Right kidney (tissue), 1 donor: Measurements from ENCODE around the gene TMEM98.
"Not testable (repeated sequence)": the region's sequence is repeated elsewhere in the genome, so short reads cannot be mapped to it uniquely, and the experiment has no call there.

Experiments
- DNase-seq: peaks from one replicate; pipeline ENCODE4 v3.0.0-alpha.2; 2016

TMEM98 gene

DNA sequence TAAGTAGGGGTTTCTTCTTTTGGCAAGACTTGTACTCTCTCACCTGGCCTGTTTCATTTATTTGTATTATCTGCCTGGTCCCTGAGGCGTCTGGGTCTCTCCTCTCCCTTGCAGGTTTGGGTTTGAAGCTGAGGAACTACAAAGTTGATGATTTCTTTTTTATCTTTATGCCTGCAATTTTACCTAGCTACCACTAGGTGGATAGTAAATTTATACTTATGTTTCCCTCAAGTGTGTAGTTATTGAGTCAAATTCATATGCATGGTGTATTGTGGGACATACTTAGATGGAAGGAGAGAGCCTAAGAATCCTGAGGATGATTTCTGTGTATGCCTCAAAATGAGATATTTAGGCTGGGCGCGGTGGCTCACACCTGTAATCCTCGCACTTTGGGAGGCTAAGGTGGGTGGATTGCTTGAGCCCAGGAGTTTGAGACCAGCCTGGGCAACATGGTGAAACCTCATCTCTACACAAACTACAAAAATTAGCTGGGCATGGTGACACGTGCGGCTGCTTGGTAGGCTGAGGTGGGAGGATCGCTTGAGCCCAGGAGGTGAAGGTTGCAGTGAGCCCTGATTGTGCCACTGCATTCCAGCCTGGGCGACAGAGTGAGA, 13.6 kb downstream of the TMEM98 start:
- no peak for DNase-seq

GRCh38 chr17:32943206-32943605, 15.3 kb downstream of the TMEM98 start:
- DNase-seq: no peak

DNA sequence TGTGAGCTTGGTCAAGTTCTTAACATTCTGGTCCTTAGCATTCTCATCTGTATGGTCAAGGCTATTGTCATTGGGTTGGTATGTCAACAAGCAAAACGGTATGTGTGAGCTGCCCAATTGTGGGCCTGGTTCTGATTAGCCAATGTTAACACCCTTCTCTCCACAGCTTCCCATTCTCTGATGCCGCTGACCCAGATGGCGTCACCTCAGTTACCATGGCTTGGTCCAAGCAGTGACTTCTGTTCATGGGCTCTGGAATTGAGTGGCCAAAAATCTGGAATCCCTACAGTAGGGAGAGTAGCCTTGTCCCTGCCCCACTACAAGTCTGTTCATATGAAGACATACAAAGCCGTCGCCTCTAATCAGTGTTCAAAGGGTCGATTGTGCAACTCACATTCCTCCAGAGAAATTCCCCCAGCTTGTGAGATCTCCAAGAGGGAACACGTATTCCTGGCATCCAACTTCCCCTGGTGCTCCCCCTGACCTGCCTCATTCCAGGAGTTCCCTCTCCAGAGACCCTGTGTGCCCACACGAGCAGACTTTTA, 15.8 kb downstream of the TMEM98 start:
- DNase-seq: no peak

DNA sequence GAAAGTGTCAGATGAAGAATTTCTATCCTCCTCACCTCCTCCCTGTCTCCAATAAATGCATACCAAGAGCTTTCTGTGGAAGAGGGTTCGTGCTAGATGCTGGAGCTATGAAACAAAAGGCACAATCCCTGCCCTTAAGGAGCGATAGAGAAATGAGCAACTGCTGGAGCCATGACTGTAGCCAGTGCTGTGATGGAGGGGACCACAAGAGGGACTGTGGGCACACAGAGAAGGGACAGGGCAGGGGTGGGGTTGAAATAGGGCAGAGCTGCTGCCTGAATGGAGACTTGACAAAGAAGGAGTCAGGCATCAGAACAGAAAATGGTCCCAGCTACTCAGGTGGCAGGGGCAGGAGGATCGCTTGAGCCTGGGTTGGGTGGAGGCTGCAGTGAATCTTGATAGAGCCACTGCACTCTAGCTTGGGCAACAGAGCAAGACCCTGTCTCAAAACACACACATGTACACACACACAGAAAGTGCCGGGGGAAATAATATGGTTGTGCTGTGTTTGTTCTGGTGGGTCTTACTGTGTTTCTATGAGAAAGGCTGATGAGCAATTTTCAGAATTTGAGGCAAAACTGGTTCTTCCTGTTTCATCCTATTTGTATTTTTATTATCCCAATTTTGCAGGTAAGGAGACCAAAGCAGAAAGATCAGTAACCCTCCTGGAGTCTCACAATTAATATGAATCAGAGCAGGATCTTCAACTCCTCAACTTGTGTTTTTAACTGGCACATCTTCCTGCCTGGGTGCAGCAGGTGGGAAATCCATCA, 16.5 kb downstream of the TMEM98 start:
- DNase-seq: no peak

DNA sequence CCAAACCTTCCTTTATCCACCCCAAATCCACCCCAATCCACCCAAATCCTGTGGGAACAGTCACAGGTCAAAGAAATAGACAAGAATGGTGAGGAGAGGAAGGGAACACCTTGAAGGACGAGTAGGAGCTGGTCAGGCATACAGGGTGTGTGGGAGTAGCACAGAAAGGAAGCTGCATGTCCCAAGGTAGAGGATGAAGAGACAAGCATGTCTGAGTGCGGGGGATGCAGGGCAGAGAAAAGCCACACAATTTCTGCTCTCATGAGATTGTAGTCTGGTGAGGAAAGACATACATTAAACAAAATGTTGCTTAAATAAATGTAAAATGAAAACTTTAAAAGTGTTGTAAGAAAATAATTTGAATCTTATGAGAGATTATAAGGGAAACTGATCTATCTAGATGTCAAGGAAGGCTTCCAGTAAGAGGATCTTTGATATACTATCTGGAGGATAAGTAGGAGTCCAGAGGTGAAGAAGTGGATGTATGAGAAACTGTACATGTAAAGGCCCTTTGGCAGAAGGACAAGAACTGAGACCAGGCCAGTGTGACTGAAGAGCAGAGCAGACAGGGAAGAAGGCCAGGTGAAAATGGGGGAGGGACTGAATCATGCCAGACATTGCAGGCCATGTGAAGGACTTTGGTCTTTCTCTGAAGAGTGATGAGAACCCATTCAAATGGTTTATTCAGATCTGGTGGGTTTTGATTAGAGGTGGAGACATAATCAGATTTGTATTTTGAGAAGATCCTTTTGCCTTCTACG, 18.6 kb downstream of the TMEM98 start:
- DNase-seq: no peak

GRCh38 chr17:32947736-32948135, 19.8 kb downstream of the TMEM98 start:
- DNase-seq: no peak

- DNase-seq: no peak
Observed at GRCh38 chr17:32949181-32949580, 21.2 kb downstream of the TMEM98 start.

DNA sequence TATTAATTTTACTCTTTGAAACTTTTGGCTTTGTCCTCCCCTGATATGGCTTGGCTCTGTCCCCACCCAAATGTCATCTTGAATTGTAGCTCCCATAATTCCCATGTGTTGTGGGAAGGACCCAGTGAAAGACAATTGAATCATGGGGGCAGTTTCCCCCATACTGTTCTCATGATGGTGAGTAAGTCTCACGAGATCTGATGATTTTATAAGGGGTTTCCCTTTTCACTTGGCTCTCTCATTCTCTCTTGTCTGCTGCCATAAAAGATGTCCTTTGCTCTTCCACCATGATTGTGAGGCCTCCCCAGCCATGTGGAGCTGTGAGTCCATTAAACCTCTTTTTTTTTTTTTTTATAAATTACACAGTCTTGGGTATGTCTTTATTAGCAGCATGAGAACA, 24.5 kb downstream of the TMEM98 start:
- not testable (repeated sequence) for DNase-seq

DNA sequence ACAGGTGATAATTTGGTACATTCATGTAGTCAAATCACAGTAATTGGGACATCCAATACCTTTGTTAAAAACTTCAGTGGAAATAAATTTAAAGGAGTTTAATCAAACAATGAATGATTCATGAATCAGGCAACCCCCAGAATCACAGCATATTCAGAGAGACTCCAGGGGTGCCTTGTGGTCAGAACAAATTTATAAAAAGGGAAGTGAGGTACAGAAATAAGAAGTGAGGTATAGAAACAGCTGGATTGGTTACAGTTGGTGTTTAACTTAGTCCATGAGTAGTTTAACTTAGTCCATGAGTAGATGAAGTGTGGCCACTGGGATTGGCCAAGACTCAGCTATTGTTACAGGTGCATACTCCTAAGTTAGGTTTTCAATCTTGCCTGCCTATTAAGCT, 25.1 kb downstream of the TMEM98 start:
- DNase-seq: no peak

DNA sequence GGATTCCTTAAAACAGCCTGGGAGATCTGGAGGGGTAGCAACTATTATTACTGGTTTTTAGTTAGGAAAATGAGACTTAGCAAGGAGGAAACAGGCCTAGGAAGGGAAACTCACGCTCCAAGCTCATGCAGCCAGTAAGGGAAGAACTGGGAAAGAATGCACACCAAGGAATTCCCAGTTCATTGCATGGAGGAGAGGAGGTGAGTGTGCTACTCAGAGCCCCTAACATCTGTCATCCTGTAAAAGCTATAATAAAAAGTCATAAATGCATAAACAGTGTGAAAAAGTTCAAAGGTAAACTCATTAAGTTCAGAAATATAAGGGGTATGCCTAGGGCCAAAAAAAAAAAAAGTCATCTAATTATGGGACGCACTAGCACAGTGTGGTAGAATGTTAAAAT, 25.9 kb downstream of the TMEM98 start:
- no peak for DNase-seq

DNA sequence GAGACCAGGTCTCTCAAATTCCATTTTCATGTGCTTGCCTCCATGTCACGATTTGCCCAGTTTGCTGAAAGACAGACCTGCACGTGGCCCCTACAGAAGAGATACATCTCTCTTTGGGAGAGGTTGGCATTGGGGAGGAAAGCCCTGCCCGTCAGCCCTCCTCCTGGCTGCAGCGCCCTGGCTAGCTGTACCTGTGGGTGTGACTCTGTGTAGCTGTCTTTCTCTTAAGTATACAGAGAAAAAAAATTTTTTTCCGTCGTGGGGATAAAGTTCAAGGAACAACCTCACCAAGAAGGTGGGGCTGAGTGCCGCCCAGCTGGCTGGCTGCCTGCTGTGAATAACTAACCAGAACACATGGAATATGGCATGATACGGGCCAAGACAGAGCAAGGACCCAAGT, 26.5 kb downstream of the TMEM98 start:
- DNase-seq: no peak

DNA sequence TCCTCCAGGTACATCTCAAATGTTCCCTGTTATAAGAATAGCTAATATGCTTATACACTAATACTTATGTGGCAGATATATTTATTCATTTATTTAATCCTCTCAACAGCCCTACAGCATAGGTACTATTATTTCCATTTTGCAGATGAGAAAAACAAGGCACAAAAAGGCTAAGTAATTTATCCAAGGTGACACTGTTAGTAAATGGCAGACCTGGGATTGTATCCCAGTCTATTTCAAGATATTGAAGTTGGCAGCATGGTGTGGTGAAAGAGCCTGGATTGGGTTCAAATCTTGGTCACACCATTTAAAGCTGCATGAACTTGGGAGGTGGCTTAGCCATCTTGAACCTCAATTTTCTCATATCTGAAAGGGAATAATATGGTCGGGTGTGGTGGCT, 27.2 kb downstream of the TMEM98 start:
- DNase-seq: no peak

DNA sequence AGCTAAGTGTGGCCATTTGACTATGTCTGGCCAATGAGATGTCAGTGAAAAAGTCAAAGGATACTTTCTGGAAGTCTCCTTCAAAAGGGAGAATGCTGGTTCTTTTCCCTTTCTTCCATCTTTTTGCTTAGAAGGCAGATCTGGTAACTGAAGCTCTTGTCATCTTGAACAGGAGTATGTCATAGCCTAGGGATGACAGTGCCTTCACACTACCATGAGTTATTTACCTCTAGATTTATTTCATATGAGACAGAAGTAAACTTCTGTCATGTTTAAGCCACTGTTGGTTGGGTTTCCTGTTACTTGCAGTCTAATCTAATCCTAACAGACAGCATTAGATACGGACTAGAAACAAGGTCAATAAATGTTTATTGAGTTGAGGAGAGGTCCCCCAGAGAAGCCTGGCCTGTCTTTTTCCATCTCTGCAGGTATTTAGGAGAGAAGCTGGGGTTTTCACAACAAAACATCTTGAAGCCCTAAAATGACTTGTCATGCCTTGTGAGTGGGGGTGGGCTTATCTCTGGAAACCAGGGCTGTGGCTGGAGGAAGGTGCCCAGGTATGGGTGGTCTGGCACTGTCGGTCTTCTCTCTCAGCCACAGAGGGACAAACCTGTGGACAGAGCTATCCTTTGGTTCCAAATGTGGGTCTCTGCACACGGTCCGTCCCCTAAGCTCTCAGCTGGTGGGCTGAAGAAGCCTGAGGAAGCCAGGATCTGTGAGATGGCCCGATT, 28.5 kb downstream of the TMEM98 start:
- no peak for DNase-seq

- DNase-seq: no peak
Observed at GRCh38 chr17:32958418-32958817, 30.5 kb downstream of the TMEM98 start.

DNA sequence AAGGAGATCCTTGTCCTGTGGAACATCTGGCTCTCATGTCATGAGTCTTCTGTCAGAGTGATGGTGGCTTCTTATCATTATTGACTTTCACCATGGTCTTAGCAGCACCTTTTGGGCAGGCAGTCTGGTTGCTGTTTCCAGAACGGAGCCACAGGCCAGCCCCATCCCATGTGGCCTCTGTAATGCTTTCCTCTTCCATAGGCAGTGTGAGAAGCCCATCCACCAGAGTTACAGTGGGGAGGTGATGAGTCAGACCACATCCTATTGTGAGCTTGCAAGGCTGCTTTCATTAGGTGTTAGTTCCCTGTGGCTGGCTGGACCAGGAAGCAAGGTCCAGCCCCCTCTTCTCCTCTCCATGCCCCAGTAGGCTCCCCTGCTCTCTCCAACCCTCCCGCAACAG, 32.9 kb downstream of the TMEM98 start:
- DNase-seq: no peak

- DNase-seq: no peak
Observed at GRCh38 chr17:32962320-32962711, 34.4 kb downstream of the TMEM98 start.

DNA sequence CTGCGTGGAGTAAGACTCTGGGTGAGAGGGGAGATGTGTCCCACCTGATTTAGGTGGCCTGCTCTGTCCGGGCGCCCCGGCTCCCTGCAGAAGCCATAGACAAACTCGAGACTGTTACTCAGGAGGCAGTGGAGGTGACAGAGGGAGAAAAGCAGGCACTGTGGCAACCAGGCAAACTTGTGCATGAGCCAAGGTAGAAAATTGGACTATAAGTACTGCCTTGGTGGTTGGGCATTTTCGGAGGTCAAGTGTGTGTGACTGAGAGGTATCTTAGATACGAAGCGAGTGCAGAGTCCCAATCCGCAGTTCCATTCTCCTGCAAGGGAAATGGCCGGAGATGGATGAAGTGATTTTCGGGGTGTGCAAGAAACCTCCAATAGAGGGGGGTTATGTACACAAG, 36.6 kb downstream of the TMEM98 start:
- no peak for DNase-seq

GRCh38 chr17:32969231-32969630, 41.3 kb downstream of the TMEM98 start:
- DNase-seq: not testable (repeated sequence)

- DNase-seq: no peak
Observed at GRCh38 chr17:32970281-32970680, 42.3 kb downstream of the TMEM98 start.

- no peak for DNase-seq
Observed at GRCh38 chr17:32971171-32971570, 43.2 kb downstream of the TMEM98 start.

- no peak for DNase-seq
Observed at GRCh38 chr17:32976131-32976530, 48.2 kb downstream of the TMEM98 start.

GRCh38 chr17:32976605-32977004, 48.7 kb downstream of the TMEM98 start:
- no peak for DNase-seq

- no peak for DNase-seq
Observed at GRCh38 chr17:32980230-32980629, 52.3 kb downstream of the TMEM98 start.
